ENCODE results near the gene TAF6. TPM values are rescaled to one million over a fixed set of nuclear protein-coding genes. Genes with fewer than 3 reads are reported as not detected.

The TAF6 gene
- total and polyA plus RNA-seq, 2 of the 4 experiments (the other 2 are of a cell fraction): 11.3 to 55.3 TPM

- H2BK20ac ChIP-seq (ENCODE audit: low read depth, low read length): no peak within 1 kb of the TSS
- peak within 1 kb of the TSS; percentile 94 to 99 for H4K8ac ChIP-seq (ENCODE audit: low read depth in 2 of 2, low read length in 2 of 2)
- H3K79me1 ChIP-seq (ENCODE audit: low read depth in 1 of 2, low read length in 2 of 2): peaks cover 15 to 47% of the 10 kb centered on the region in 2 experiments
- no peaks in the 10 kb centered on the region for H3K9me3 ChIP-seq (ENCODE audit: control insufficient read depth, insufficient read depth, low read length)
- H3K27me3 ChIP-seq (ENCODE audit: control insufficient read depth, insufficient read depth, low read length): no peaks in the 10 kb centered on the region
- peak within 1 kb of the TSS; percentile 80 for H3K4me2 ChIP-seq (ENCODE audit: low read depth, low read length)
- H3K27ac ChIP-seq (ENCODE audit: insufficient read depth, low read length): peak within 1 kb of the TSS; percentile 80
- H3K9ac ChIP-seq (ENCODE audit: low read depth, low read length): peak within 1 kb of the TSS; percentile 73
- peak within 1 kb of the TSS; percentile 94 for H2AFZ ChIP-seq (replicated peaks; ENCODE audit: low read length, poor library complexity)
- H4K91ac ChIP-seq (ENCODE audit: insufficient read depth, low read depth, low read length): peak within 1 kb of the TSS; percentile 46
- peak; percentile 88 for ATAC-seq (ENCODE audit: low read depth)
- TF ChIP-seq NFE2L2 (IDR thresholded peaks at IDR 0.05; ENCODE audit: low read depth, low read length) (no peak), MAZ (IDR thresholded peaks at IDR 0.05; ENCODE audit: borderline replicate concordance, low read depth, low read length) (peak; percentile 90; the same call in 1 of the 2 replicates), CHD1 (IDR thresholded peaks at IDR 0.05; ENCODE audit: low read depth, low read length) (no peak)
- 0% methylated on average over 50 of the region's 87 CpGs; no CpG with 5 or more reads in 1 of the 2 experiments for WGBS, 2 experiments (ENCODE audit: extremely low coverage in 2 of 2, insufficient read length in 1 of 2)
- intact Hi-C loops (cut with micrococcal nuclease) (no loop called here), dilution Hi-C loops (cut with HindIII; ENCODE audit: low sequenced_read_pairs, unreplicated experiment) (no loop called here), in situ Hi-C loops (cut with MboI; ENCODE audit: low sequenced_read_pairs) (no loop called here)
- peaks cover 21% of the 10 kb centered on the region for H4K20me1 ChIP-seq (ENCODE audit: insufficient read depth, low read length)
- DNase-seq: peak; percentile 70
- H3K56ac ChIP-seq (ENCODE audit: extremely low read depth, insufficient read depth, low read length): peak within 1 kb of the TSS; percentile 33; the same call in 1 of the 2 replicates
- POLR2A ChIA-PET (ENCODE audit: unreplicated experiment): interaction anchor here (0.6 kb wide), 1 partner anchor 11 kb away, joined by 4 read pairs; no protein-coding TSS in a partner anchor
- CTCF ChIA-PET: no interaction called here
- peak within 1 kb of the TSS; percentile 47 for H2BK120ac ChIP-seq (ENCODE audit: low read depth, low read length)
- H3K9me1 ChIP-seq (ENCODE audit: insufficient read depth, low read length): peaks cover 2% of the 10 kb centered on the region; the same call in 1 of the 2 replicates
- peak within 1 kb of the TSS; percentile 78 for H3K4ac ChIP-seq (ENCODE audit: low read depth, low read length)
- peak within 1 kb of the TSS; percentile 88 for H2AK5ac ChIP-seq (ENCODE audit: low read depth, low read length)
- peaks cover 34% of the 10 kb centered on the region for H3K36me3 ChIP-seq (ENCODE audit: control insufficient read depth, insufficient read depth, low read length)
- H3K14ac ChIP-seq (replicated peaks; ENCODE audit: low read depth, low read length): peak within 1 kb of the TSS; percentile 76
- peak within 1 kb of the TSS; percentile 80 for H4K5ac ChIP-seq (ENCODE audit: low read depth, low read length)
- no TSS peak for BruUV-seq (replicated peaks)
- H3K18ac ChIP-seq (ENCODE audit: low read depth, low read length): peak within 1 kb of the TSS; percentile 71
- H2BK15ac ChIP-seq (ENCODE audit: low read depth, low read length): no peak within 1 kb of the TSS
- H3K4me3 ChIP-seq (ENCODE audit: insufficient read depth, low read depth, low read length): peak within 1 kb of the TSS; percentile 77
- peak within 1 kb of the TSS; percentile 93; the same call in 1 of the 2 replicates for H3K23ac ChIP-seq (ENCODE audit: low read depth, low read length)
- H2AK9ac ChIP-seq (replicated peaks; ENCODE audit: low read depth, low read length, poor library complexity): peak within 1 kb of the TSS; percentile 97
- peak within 1 kb of the TSS; percentile 63 for H2BK5ac ChIP-seq (ENCODE audit: low read depth, low read length, poor library complexity, severe bottlenecking)
- H3K4me1 ChIP-seq (ENCODE audit: control insufficient read depth, insufficient read depth, low read length): peaks cover 6% of the 10 kb centered on the region
These were observed 39.3 kb upstream of the TAF6 start, which contains the start of gene TRAPPC14 for GRCh38 chr7:100158229-100159098. Gene TRAPPC14, minus strand, starts transcription at chr7:100158723. Its CDS starts 224 bp downstream, at chr7:100158499.
